Stimulated activated CD8-positive, alpha-beta memory T cell treated with anti-CD3 and anti-CD28 coated beads, Interleukin-2, amount 100 ng/mL, for 1 hour (primary cell): ENCODE data around the gene ZNF385D.
"Not testable (repeated sequence)": the region's sequence is repeated elsewhere in the genome, so short reads cannot be mapped to it uniquely, and the experiment has no call there.

Source experiments
- DNase-seq, 2 donors: peaks; one replicate each; pipeline ENCODE4 v3.0.0-alpha.2; 2020; ENCODE audit warnings: low read depth in 2 of 2

The ZNF385D gene

GRCh38 chr3:21520106-21520963, 230.7 kb downstream of the ZNF385D start:
- no peak for DNase-seq

- DNase-seq = no peak
Observed at GRCh38 chr3:21517184-21517583, 233.8 kb downstream of the ZNF385D start.

GRCh38 chr3:21515417-21515816, 235.6 kb downstream of the ZNF385D start:
- DNase-seq = no peak

GRCh38 chr3:21509731-21510470, 241.1 kb downstream of the ZNF385D start:
- DNase-seq = no peak

GRCh38 chr3:21508246-21508645, 242.8 kb downstream of the ZNF385D start:
- no peak for DNase-seq

- DNase-seq = no peak
Observed at GRCh38 chr3:21505711-21506460, 245.1 kb downstream of the ZNF385D start.

GRCh38 chr3:21502656-21503055, 248.4 kb downstream of the ZNF385D start:
- no peak for DNase-seq

- DNase-seq = no peak
Observed at GRCh38 chr3:21500834-21501233, 250.2 kb downstream of the ZNF385D start.

GRCh38 chr3:21490671-21491070, 260.3 kb downstream of the ZNF385D start:
- not testable (repeated sequence) for DNase-seq

- no peak for DNase-seq
Observed at GRCh38 chr3:21487520-21487919, 263.5 kb downstream of the ZNF385D start.

- not testable (repeated sequence) for DNase-seq
Observed at GRCh38 chr3:21486024-21486935, 264.7 kb downstream of the ZNF385D start.

GRCh38 chr3:21484828-21485144, 266.2 kb downstream of the ZNF385D start:
- DNase-seq = no peak

- DNase-seq = no peak
Observed at GRCh38 chr3:21484057-21484827, 266.8 kb downstream of the ZNF385D start.

- no peak for DNase-seq
Observed at GRCh38 chr3:21481991-21482390, 269.0 kb downstream of the ZNF385D start.

- no peak for DNase-seq
Observed at GRCh38 chr3:21477541-21478288, 273.3 kb downstream of the ZNF385D start.

- DNase-seq = no peak
Observed at GRCh38 chr3:21466476-21466875, 284.5 kb downstream of the ZNF385D start.

- DNase-seq = no peak
Observed at GRCh38 chr3:21464746-21465145, 286.3 kb downstream of the ZNF385D start.

GRCh38 chr3:21463319-21463718, 287.7 kb downstream of the ZNF385D start:
- no peak for DNase-seq

- DNase-seq = no peak
Observed at GRCh38 chr3:21462141-21462540, 288.9 kb downstream of the ZNF385D start.

GRCh38 chr3:21457084-21457483, 293.9 kb downstream of the ZNF385D start:
- DNase-seq = no peak
